ES-I3 (cell line): ENCODE data around the gene KBTBD8.

Experiments used
- H3K36me3 ChIP-seq: 2 replicates; pipeline ENCODE4 v1.6.1; 2013; ENCODE audit warnings: mild to moderate bottlenecking, low read length, control low read depth, moderate library complexity; ENCODE audit not compliant: insufficient read depth
- H3K4me1 ChIP-seq: 2 replicates; pipeline ENCODE4 v1.6.1; 2013; ENCODE audit warnings: mild to moderate bottlenecking, control low read depth, low read length; ENCODE audit not compliant: insufficient read depth
- H3K9ac ChIP-seq: 2 replicates; pipeline ENCODE4 v1.6.1; 2013; ENCODE audit warnings: low read depth, mild to moderate bottlenecking, low read length, moderate library complexity
- H3K9me3 ChIP-seq: 2 replicates; pipeline ENCODE4 v1.6.1; 2013; ENCODE audit warnings: mild to moderate bottlenecking, low read length, moderate library complexity; ENCODE audit not compliant: control insufficient read depth, insufficient read depth

The KBTBD8 gene

GRCh38 chr3:66998113-66998903, at the start of gene KBTBD8:
Gene KBTBD8, plus strand, starts transcription at chr3:66998307. Its CDS starts 49 bp downstream, at chr3:66998356.
- H3K9me3 ChIP-seq: no peaks in the 10 kb centered on the region
- peaks cover 10% of the 10 kb centered on the region for H3K4me1 ChIP-seq
- H3K36me3 ChIP-seq: peaks cover 2% of the 10 kb centered on the region
- peak within 1 kb of the TSS; percentile 60 for H3K9ac ChIP-seq

GRCh38 chr3:66948838-66949237, 49.3 kb upstream of the KBTBD8 start:
- Histone ChIP-seq H3K9ac (no peak overlapping the region), H3K9me3 (no peaks in the 10 kb centered on the region), H3K36me3 (no peaks in the 10 kb centered on the region), H3K4me1 (no peaks in the 10 kb centered on the region)

GRCh38 chr3:66949898-66950297, 48.2 kb upstream of the KBTBD8 start:
- H3K4me1 ChIP-seq: no peaks in the 10 kb centered on the region
- no peak overlapping the region for H3K9ac ChIP-seq

GRCh38 chr3:66952357-66952756, 45.8 kb upstream of the KBTBD8 start:
- Histone ChIP-seq H3K4me1 (no peaks in the 10 kb centered on the region), H3K9ac (no peak overlapping the region), H3K9me3 (no peaks in the 10 kb centered on the region), H3K36me3 (no peaks in the 10 kb centered on the region; the same call in 1 of the 2 replicates)

More at GRCh38 chr3:66949898-66950297, 48.2 kb upstream of the KBTBD8 start:
- Histone ChIP-seq H3K9me3 (no peaks in the 10 kb centered on the region), H3K36me3 (no peaks in the 10 kb centered on the region)

- no peaks in the 10 kb centered on the region for H3K4me1 ChIP-seq
- H3K9ac ChIP-seq: no peak overlapping the region
Observed at GRCh38 chr3:66953934-66954445, 44.1 kb upstream of the KBTBD8 start.

GRCh38 chr3:66956742-66957141, 41.4 kb upstream of the KBTBD8 start:
- H3K36me3 ChIP-seq: no peaks in the 10 kb centered on the region; the same call in 1 of the 2 replicates
- no peaks in the 10 kb centered on the region for H3K4me1 ChIP-seq
- no peaks in the 10 kb centered on the region for H3K9me3 ChIP-seq
- no peak overlapping the region for H3K9ac ChIP-seq

More at GRCh38 chr3:66953934-66954445, 44.1 kb upstream of the KBTBD8 start:
- Histone ChIP-seq H3K9me3 (no peaks in the 10 kb centered on the region), H3K36me3 (no peaks in the 10 kb centered on the region; the same call in 1 of the 2 replicates)

GRCh38 chr3:66957367-66957766, 40.7 kb upstream of the KBTBD8 start:
- H3K4me1 ChIP-seq: no peaks in the 10 kb centered on the region
- no peak overlapping the region for H3K9ac ChIP-seq
- no peaks in the 10 kb centered on the region for H3K9me3 ChIP-seq
- H3K36me3 ChIP-seq: no peaks in the 10 kb centered on the region; the same call in 1 of the 2 replicates

GRCh38 chr3:66958067-66958466, 40.0 kb upstream of the KBTBD8 start:
- Histone ChIP-seq H3K9me3 (no peaks in the 10 kb centered on the region), H3K4me1 (no peaks in the 10 kb centered on the region), H3K9ac (no peak overlapping the region), H3K36me3 (no peaks in the 10 kb centered on the region; the same call in 1 of the 2 replicates)

GRCh38 chr3:66962664-66963063, 35.4 kb upstream of the KBTBD8 start:
- Histone ChIP-seq H3K4me1 (no peaks in the 10 kb centered on the region), H3K9ac (no peak overlapping the region)

GRCh38 chr3:66971245-66971644, 26.9 kb upstream of the KBTBD8 start:
- H3K9ac ChIP-seq: no peak overlapping the region
- H3K4me1 ChIP-seq: peaks cover 11% of the 10 kb centered on the region; the same call in 1 of the 2 replicates
- no peaks in the 10 kb centered on the region for H3K9me3 ChIP-seq
- H3K36me3 ChIP-seq: no peaks in the 10 kb centered on the region

More at GRCh38 chr3:66962664-66963063, 35.4 kb upstream of the KBTBD8 start:
- Histone ChIP-seq H3K36me3 (no peaks in the 10 kb centered on the region), H3K9me3 (no peaks in the 10 kb centered on the region)

- peaks cover 11% of the 10 kb centered on the region; the same call in 1 of the 2 replicates for H3K4me1 ChIP-seq
- H3K36me3 ChIP-seq: no peaks in the 10 kb centered on the region
- no peaks in the 10 kb centered on the region for H3K9me3 ChIP-seq
- H3K9ac ChIP-seq: peak overlapping the region; percentile 20; the same call in 1 of the 2 replicates
Observed at GRCh38 chr3:66971891-66972551, 26.1 kb upstream of the KBTBD8 start.

GRCh38 chr3:66980791-66981190, 17.3 kb upstream of the KBTBD8 start:
- H3K36me3 ChIP-seq: no peaks in the 10 kb centered on the region
- no peak overlapping the region for H3K9ac ChIP-seq

GRCh38 chr3:66983101-66983500, 15.0 kb upstream of the KBTBD8 start:
- no peaks in the 10 kb centered on the region for H3K9me3 ChIP-seq
- peaks cover 15% of the 10 kb centered on the region; the same call in 1 of the 2 replicates for H3K4me1 ChIP-seq
- H3K36me3 ChIP-seq: no peaks in the 10 kb centered on the region
- H3K9ac ChIP-seq: no peak overlapping the region

More at GRCh38 chr3:66980791-66981190, 17.3 kb upstream of the KBTBD8 start:
- no peaks in the 10 kb centered on the region for H3K9me3 ChIP-seq
- peaks cover 15% of the 10 kb centered on the region; the same call in 1 of the 2 replicates for H3K4me1 ChIP-seq

GRCh38 chr3:66985336-66985920, 12.7 kb upstream of the KBTBD8 start:
- Histone ChIP-seq H3K4me1 (peaks cover 24% of the 10 kb centered on the region), H3K36me3 (no peaks in the 10 kb centered on the region), H3K9me3 (no peaks in the 10 kb centered on the region), H3K9ac (no peak overlapping the region)
